A204.1 (cell line): ENCODE results near the gene FAM107B.
"Not testable (repeated sequence)": the region's sequence is repeated elsewhere in the genome, so short reads cannot be mapped to it uniquely, and the experiment has no call there.

Experiments used
- FAIRE-seq: peaks from 2 replicates; lab custom pipeline; 2012; peaks lifted over from hg19 to GRCh38; lab: Jason Lieb, UNC

The FAM107B gene

DNA sequence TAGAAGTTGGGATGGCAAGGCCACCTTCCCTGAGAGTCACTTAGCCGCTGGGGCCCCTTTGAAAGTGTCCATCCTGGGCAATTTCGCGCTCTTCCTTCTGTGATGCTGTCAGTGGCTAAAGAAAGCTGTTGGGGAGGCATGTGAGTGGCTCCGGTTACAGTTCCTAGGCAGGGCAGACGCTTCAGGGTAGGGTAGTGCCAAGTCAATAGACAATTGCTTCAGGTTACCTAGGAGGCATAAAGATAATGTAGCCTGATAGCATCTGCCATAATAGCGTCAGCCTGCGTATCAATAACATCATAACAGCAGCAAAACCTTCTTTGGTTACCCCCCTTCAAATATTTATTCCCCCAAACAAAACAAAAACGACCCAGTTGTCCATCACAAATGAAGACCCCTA lies at the start of gene FAM107B:
Gene FAM107B, minus strand, starts transcription at position 101 of the 400 bp plus-strand sequence. CDS start 234 bp downstream, outside the sequence.
- no peak for FAIRE-seq

DNA sequence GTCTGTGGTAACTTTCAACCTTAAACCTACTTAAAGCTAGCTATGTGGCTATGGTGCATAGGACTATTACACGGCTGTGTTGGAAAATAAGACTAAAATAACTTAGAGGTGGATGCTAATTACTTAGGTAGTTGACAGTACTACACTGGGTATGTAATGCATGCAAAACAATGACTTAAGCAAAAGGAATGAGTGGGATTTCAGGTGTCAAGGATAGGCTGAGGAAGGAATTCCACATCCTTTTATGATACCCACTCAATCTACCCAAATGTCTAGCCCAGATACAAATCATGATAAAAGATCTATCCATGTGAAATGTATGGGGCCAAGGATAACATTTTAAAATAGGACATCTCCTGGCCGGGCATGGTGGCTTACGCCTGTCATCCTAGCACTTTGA lies 49.3 kb upstream of the FAM107B start:
- FAIRE-seq, result no peak

DNA sequence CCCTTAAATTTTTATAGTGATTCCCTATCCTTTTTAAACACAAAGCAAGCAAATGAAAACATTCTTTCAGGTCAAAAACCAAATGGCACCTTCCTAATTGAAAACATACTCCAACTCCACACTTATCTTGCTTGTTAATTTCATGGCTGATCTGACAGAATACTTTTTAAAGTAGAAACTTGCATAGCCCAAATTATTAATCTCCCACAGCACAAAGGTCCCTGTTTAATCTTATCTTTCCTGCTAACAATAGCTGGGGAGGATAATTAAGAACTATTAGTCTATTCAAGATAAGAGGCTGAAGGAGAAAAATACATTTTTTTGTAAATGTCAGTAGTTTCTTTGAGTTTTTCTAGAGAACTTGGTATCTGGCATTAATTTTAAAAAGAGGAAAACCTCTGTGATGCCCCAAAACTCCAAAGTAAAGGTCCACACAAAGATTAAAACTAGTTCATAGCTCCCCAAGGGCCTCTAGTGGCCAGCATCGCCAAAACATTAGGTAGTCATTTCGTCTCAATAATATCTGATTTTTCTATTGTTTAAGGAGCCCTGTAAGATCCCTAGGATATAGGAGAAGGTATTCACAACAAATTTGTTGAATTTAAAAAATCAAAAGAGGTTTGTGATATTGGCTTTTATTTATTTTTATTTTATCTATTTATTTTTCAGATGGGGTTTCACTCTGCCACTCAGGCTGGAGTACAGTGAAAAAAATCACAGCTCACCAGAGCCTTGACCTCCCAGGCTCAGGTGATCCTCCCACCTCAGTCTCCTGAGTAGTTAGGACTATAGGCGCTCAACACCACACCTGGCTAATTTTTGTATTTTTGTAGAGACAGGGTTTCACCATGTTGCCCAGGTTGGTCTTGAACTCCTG lies 48.4 kb upstream of the FAM107B start:
- FAIRE-seq, result peak; percentile 58

DNA sequence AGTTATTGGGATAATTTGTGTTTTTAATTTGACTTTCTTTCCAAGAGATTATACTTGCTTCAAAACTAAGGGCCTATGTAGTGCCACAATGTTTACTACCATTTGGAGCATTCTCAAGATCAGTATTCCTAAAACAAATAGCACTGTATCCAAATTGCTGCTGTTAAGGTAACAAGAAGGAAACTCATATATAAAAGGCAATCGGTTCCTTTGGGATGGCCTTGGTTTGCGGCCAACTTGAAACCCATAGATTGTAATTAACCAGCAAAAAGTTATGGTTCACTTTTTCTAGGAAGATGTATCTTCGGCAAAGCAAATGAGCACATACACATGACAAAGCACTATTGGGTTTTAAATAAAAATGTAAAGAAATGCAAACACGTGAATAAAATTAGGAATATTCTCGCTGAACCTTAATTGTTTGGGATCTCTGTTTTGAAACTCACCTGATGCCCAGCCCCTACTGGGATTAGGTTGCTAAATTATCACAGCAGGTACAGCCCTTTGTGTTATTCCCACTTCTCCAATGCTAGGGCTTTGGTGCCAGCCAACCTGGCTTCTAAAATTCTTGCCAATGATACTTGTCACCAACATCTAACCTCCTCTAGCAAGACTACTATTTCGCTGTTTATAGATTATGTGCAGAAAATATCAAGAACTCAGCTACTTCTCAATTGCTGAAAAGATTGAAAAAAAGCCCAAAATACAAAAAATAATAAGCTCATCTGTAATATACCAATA lies 47.1 kb upstream of the FAM107B start:
- FAIRE-seq, result no peak

DNA sequence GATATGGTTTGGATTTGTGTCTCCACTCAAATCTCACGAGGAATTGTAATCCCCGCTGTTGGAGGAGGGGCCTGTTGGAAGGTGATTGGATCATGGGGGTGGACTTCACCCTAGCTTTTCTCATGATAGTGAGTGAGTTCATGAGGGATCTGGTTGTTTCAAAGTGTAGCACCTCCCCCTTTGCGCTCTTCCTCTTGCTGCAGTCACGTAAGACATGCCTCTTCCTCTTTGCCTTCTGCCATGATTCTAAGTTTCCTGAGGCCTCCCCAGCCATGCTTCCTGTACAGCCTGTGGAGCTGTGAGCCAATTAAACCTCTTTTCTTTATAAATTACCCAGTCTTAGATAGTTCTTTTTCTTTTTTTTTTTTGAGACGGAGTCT lies 46.1 kb upstream of the FAM107B start:
- no peak for FAIRE-seq

DNA sequence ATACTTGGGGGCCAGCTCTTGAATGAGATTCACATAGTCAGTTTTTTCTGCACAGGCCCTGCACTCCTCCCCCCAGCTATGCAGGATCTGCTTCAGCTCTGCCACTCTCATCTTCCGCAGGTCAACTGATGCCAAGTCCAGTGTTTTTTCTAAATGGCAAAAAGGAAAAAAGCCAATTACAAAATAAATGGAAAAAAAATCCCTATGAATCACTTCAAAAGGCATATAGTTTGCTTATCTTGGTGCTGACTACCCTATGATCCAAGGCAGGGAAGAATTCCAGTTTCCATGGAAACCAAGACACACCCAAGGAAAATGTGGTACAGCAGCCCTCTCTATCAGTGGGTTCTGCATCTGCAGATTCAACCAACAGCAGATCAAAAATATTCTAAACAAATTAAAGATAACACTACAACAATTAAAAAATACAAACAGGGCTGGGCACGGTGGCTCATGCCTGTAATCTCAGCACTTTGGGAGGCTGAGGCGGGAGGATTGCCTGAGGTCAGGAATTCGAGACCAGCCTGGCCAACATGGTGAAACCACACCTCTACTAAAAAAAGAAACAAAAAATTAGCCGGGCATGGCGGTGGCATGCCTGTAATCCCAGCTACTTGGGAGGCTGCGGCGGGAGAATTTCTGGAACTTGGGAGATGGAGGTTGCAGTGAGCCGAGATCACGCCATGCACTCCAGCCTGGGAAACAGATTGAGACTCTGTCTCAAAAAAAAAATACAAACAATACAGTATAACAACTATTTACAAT lies 45.5 kb upstream of the FAM107B start:
- FAIRE-seq, result no peak

DNA sequence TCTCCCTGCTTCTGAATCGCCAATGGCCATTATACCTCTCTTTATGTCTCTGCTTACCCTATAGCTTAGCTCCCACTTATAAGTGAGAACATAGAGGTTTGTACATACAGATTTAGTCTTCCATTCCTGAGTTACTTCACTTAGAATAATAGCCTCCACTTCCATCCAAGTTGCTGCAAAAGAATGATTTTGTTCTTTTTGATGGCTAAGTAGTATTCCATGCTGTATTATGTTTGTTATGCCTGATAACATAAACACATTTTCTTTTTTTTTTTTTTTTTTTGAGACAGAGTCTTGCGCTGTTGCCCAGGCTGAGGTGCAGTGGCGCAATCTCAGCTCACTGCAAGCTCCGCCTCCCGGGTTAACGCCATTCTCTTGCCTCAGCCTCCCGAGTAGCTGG lies 42.0 kb upstream of the FAM107B start:
- FAIRE-seq, result not testable (repeated sequence)

DNA sequence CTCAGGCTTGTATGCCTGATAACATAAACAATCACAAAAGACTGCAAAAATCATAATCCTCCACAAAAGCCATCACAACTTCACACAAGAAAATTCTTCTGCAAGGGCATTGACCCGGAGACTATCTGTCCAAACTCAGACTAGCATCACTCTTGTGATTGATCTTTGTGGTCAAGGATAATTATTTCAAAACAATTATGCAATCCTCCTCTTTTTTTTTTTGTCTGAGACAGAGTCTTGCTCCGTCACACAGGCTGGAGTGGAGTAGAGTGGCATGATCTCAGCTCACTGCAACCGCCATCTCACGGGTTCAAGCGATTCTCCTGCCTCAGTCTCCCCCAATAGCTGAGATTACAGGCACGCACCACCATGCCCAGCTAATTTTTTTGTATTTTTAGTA lies 41.0 kb upstream of the FAM107B start:
- FAIRE-seq, result no peak

DNA sequence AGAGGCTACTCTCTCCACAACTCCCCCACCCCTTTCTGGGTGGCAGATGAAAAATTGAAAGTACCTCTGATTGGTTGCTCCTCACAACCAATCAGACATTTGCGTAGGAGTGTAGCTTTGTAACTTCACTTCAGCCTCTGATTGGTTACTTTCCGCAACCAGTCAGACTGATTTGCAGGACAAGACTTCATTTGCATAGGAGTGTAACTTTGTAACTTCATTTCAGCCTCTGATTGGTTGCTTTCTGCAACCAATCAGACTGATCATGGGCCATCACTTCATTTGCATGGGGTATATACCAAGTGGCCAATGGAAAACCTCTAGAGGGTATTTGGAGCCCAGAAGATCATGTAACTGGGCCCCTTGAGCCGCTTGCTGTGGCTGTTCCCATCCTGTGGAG lies 37.6 kb upstream of the FAM107B start:
- FAIRE-seq, result no peak

DNA sequence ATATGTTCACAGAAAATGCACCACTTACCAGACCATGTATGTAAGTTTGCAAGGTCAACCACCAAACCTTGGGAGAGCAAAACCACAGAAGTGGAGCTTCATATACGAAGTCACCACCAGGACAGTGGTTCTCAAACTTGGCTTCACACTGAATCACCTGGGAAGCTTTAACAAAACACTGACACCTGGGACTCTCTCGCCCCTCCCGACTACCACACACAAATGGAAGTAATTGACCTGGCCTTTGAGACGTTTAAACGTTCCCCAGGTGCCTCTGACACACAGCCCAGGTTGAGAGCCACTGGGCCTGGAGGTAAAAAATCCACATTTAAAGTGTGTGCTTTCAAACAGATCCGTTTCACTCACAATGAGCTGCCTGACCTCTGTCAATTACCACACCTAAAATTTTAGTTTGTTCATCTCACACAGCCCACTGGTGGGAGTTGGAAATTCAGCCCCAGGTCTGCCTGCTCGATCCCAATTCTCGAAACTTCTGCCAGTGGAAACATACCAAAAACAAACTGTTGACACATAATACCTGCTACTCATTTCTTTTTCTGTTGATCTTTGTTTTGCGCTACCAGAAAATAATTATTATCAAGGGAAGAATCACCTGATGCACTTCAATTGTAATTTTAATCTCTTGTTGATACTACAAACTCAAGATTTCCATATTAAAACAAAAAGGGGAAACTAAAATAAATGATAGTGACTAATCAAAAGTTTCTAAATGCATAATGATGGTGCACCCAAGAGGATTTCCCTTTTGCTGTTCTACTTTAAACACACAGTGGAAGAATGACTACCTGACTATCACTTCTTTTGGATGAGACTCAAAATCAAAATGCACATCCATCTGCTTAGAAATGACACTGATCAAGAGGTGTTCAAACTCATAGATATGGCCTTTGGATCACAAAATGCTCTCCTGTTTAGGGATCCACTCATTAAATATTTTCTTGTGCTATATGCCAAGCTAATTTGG lies 36.6 kb upstream of the FAM107B start:
- no peak for FAIRE-seq

DNA sequence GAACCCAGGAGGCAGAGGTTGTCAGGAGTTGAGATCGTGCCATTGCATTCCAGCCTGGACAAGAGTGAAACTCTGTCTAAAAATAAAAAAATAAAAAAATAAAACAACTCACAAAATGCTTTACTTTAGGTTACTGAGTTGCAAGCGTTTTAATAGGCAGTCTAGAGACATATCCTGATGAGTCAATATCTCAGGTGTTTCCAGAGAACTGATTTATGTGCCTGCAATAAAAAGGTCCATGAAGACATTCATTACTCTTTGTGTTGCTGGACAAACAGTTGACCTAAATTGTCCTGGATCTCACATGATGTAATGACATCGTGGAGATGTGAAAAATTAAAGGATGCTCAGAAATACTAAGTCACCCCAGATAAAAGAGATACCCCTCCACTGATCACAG lies 31.6 kb upstream of the FAM107B start:
- FAIRE-seq, result no peak

DNA sequence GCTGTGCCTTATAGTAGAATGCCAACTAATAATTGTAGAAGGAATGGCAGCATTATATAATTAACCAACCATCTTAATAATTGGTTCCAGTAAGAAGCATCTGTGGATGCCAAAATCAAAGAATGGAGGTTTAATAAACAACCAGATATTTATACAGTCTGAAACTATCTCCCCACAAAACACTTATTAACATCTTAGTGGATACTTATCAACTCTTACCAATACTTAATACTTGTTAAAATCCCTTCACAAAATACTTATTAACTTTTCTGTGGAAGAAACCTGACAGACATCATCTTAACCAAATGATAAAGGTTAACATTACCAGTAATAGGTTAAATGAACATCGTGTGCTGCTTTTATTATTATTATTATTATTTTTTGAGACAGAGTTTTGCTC lies 29.1 kb upstream of the FAM107B start:
- no peak for FAIRE-seq

DNA sequence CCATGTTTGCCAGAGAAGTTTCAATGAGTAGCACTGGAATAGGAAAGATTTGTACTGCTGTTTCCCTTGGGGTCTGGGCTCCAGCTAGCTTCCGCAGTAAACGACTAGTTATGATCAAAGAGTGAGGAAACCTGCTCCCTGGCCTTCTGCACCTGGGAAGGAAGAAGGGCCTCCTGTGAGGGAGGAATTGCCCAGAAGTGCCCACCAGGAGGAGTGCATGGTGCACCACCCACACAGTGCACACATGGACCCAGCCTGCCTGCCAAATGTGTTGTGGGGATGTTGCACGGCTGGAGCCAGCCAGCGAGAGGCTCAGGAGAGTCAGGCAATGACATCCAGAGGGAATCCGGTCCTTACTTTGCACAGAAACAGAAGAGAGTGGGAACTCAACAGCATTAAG lies 27.0 kb upstream of the FAM107B start:
- no peak for FAIRE-seq

DNA sequence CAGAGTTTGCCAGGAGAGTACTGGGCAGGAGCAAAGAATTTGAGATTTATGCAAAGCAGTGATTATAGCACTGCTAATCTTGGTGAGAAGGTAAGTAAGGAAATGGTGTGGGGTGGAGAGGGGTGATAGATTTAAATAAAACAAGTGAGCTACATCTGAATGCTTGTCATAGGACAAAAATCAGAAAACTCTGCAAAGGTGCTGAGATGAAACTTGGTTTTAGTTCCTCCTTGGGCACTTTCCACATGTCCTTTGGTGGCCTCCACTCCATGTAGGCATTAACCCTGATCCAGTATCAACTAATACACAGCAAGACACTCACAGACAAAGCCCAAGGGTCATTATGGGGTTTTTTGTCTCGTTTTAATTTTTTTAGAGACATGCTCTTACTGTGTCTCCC lies 25.7 kb upstream of the FAM107B start:
- FAIRE-seq, result no peak

DNA sequence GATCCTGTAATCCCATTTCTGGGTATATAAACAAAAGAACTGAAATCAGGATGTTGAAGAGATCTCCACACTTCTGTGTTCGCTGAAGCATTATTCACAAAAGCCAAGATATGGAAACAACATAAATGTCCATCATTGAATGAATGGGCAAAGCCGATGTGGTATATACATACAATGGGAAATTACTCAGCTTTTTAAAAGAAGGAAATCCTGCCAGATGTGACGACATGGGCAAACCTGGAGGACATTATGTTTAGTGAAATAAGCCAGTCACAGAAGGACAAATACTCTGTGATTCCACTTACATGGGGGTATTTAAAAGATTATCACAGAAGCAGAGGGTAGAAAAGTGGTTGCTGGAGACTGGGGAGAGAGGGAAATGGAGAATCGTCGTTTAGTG lies 23.9 kb upstream of the FAM107B start:
- no peak for FAIRE-seq

DNA sequence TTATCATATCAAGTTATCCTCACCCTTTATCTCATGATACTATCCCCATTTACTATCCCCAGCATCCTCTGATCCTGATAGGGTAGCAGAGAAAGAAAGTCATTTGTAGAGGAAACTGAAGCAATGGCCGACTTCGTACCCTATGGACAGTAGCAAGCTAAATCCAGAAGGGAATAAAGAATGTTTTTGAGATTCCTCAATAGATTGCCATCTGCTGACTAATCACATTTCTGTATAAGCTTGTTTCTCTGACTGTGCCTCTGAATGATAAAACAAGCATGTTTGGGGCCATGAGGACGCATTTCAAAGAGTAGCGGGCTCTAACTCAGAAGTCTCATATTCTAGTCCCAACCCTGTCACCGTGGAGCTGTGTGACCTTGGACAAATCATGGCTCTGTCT lies 13.2 kb upstream of the FAM107B start:
- FAIRE-seq, result no peak

DNA sequence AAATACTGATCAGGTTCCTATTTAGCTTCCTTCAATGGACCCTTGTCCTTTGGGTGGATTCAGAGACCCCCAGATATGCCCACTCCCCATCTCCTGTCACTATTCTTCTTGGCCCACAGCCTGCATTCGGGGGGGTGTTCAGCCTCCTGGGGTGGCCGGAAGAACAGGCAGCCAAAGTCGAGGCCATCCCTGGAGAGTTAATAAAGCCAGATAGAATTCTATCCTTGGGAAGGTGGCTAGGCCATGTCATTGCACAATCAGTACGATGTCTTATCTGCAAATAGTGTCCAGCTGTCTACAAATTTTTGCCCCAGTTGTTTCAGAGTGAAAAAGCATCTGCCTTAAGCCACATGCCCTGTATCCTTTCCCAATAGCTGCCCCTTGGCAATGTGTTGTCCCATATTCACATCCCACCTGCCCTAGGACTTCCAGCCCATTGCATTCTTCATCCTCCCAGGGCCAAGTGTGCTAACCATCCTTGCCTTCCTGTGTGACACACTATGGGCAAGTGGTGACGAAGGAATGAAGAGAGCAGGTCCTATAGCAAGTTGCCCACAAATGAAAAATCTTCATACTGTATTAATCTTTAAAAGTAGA lies 9.9 kb upstream of the FAM107B start:
- no peak for FAIRE-seq

DNA sequence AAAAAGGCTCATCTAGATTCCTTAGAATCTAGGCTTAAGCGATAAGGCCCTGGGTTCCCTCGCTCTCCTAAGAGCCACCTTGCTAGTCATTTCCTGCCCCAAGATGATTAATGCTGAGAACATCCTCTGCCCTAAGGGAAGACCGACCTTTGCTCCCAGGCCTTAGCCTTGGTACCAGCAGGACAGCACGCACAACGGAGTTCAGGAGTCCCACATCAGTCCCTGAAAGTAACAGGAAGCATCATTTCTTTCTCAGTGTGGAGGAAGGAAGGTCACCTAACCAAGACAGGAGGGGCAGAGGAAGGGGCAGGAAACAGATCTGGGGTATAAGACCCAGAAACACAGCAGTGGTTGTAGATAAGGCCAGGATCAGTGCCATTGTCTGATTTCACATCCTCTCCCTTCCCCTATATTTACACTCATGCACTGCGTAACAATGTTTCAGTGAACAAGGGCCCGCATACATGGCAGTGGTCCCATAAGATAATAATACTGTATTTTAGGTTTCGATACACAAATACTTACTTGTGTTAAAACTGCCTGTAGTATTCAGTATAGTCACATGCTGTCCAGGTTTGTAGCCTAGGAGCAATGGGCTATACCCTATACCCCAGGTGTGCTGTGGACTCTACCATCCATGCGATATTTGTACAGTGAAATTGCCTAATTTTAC lies 8.1 kb upstream of the FAM107B start:
- no peak for FAIRE-seq

DNA sequence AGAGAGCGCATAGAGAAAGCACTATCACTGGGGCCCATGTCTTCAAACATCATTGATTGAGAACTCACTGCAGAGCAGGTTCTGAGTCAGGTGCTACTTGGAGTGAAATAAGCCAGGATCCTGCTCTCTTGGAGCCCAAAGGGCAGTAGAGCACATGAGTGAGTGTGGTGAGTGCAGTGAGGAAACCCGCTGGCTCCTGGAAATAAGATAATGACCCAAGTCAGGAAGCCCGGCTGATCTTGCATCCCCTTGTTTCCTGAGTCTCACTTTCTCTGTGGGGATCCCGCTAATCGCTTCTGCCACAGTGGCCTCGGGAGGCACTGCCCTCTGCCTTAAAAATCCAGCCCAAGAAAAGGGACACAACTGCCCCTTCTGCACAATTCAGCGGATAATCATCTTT lies 7.1 kb upstream of the FAM107B start:
- no peak for FAIRE-seq

DNA sequence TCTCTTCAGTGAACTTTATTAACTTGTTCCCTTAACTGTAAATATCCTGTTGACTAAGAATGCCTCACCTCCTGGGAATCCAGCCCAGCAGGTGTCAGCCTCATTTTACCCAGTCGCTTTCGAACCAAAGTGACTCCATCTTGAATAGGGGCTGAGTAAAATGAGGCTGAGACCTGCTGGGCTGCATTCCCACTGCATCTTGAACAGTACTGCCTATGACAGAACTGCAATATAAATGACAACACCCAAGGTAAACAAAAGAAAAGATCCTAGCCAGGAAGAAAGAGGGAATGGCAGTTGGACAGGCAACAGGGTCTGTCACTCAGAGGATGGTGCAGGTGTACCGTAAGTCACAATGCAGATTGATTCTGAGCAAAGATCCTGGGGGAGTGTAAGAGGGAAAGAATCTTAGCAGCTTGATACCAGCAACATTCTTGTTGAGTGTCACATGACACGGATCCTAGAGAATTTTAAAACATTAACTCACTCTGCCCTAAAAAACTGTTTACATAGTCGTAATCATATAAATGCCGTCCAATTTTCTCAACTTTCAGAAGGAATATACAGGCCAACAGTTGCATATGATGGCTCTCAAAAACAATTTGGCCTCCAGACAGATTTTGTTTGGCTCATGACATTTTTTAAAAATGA lies 4.4 kb upstream of the FAM107B start:
- FAIRE-seq, result no peak
